DOHH2 (cell line): Measurements from ENCODE around the gene POU5F1.
"Not testable (repeated sequence)": the region's sequence is repeated elsewhere in the genome, so short reads cannot be mapped to it uniquely, and the experiment has no call there.

Experiments
- EZH2phosphoT487 ChIP-seq: fragments of 200-600 bp; sonication (generic); IDR thresholded peaks from 2 replicates; pipeline ENCODE4 v1.6.1; 2017; ENCODE audit warnings: borderline replicate concordance, mild to moderate bottlenecking, antibody characterized with exemption, low read length, moderate library complexity, mixed read lengths
- TF ChIP-seq, protein P1 (sequence below): fragments of 200-600 bp; sonication (generic); IDR thresholded peaks from one replicate; pipeline ENCODE4 v1.5.1; 2014; ENCODE audit warnings: antibody characterized with exemption, mild to moderate bottlenecking, low read depth, low read length; ENCODE audit not compliant: poor library complexity, severe bottlenecking

DNA sequence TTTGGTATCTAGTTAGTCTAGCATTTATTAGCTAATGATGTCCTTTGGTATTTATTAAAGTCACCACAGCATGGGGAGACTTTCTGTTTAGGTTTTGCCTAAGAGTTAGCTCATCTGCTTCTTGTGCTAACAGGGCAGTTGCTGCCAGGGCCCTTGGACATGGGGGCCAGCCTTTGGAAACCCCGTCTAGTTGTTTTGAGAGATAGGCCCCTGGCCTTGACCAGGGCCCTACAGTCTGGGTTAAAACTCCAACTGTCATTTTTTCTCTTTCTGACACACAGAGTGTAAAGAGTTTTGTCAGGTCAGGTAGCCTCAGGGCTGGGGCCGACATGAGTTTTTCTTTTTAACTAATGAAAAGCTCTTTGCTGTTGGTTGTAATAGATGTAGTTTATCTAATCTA, 12.8 kb upstream of the POU5F1 start:
- TF ChIP-seq, protein P1, sequence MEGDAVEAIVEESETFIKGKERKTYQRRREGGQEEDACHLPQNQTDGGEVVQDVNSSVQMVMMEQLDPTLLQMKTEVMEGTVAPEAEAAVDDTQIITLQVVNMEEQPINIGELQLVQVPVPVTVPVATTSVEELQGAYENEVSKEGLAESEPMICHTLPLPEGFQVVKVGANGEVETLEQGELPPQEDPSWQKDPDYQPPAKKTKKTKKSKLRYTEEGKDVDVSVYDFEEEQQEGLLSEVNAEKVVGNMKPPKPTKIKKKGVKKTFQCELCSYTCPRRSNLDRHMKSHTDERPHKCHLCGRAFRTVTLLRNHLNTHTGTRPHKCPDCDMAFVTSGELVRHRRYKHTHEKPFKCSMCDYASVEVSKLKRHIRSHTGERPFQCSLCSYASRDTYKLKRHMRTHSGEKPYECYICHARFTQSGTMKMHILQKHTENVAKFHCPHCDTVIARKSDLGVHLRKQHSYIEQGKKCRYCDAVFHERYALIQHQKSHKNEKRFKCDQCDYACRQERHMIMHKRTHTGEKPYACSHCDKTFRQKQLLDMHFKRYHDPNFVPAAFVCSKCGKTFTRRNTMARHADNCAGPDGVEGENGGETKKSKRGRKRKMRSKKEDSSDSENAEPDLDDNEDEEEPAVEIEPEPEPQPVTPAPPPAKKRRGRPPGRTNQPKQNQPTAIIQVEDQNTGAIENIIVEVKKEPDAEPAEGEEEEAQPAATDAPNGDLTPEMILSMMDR, result not testable (repeated sequence)
- TF ChIP-seq EZH2phosphoT487, result not testable (repeated sequence)
